Hepatocyte (in vitro differentiated cells): ENCODE results near the gene SDHB.

Experiments used
- CTCF ChIP-seq: fragments of 200-600 bp; sonication (generic); IDR thresholded peaks from 2 replicates; pipeline ENCODE4 v1.5.1; 2016; ENCODE audit warnings: antibody characterized with exemption, mild to moderate bottlenecking; ENCODE audit not compliant: poor library complexity
- EZH2 ChIP-seq: fragments of 200-600 bp; sonication (generic); IDR thresholded peaks from 2 replicates; pipeline ENCODE4 v1.6.1; 2016; ENCODE audit warnings: antibody characterized with exemption, mild to moderate bottlenecking, borderline replicate concordance
- EZH2phosphoT487 ChIP-seq: fragments of 200-600 bp; sonication (generic); IDR thresholded peaks from one replicate; pipeline ENCODE4 v1.6.1; 2018; ENCODE audit warnings: antibody characterized with exemption, mild to moderate bottlenecking, low read depth, moderate library complexity; ENCODE audit not compliant: unreplicated experiment, severe bottlenecking

GRCh38 chr1:16998589-16998988, 55.2 kb downstream of the SDHB start:
- TF ChIP-seq CTCF = no peak
- no peak for TF ChIP-seq EZH2
- no peak for TF ChIP-seq EZH2phosphoT487
